ENCODE data around the gene ADCY2. TPM values are rescaled to one million over a fixed set of nuclear protein-coding genes. Genes with fewer than 3 reads are reported as not detected.

ADCY2 gene
- total RNA-seq, 1 donor from 2014 or later = 0.95 TPM

GRCh38 chr5:7753596-7753995, 357.7 kb downstream of the ADCY2 start:
- no peaks in the 10 kb centered on the region for H3K4me1 Mint-ChIP-seq (ENCODE audit: low read depth)
- H3K36me3 Mint-ChIP-seq (ENCODE audit: low read depth) = no peaks in the 10 kb centered on the region
- peaks cover 53% of the 10 kb centered on the region for H3K27me3 Mint-ChIP-seq (ENCODE audit: low read depth)
- no peak overlapping the region for H3K4me3 Mint-ChIP-seq (ENCODE audit: unreplicated experiment)
- no peak for DNase-seq (ENCODE audit: low spot score)
- TF ChIP-seq CTCF (IDR thresholded peaks at IDR 0.05) = no peak
- H3K27ac Mint-ChIP-seq (ENCODE audit: unreplicated experiment) = no peak overlapping the region
- H3K9me3 Mint-ChIP-seq (ENCODE audit: low read depth) = no peaks in the 10 kb centered on the region

GRCh38 chr5:7754490-7754889, 358.6 kb downstream of the ADCY2 start:
- TF ChIP-seq CTCF (IDR thresholded peaks at IDR 0.05) = no peak
- no peak overlapping the region for H3K4me3 Mint-ChIP-seq (ENCODE audit: unreplicated experiment)
- DNase-seq (ENCODE audit: low spot score) = no peak
- H3K4me1 Mint-ChIP-seq (ENCODE audit: low read depth) = no peaks in the 10 kb centered on the region
- no peaks in the 10 kb centered on the region for H3K36me3 Mint-ChIP-seq (ENCODE audit: low read depth)
- peaks cover 54% of the 10 kb centered on the region for H3K27me3 Mint-ChIP-seq (ENCODE audit: low read depth)
- H3K9me3 Mint-ChIP-seq (ENCODE audit: low read depth) = no peaks in the 10 kb centered on the region
- H3K27ac Mint-ChIP-seq (ENCODE audit: unreplicated experiment) = no peak overlapping the region

GRCh38 chr5:7754997-7755596, 359.2 kb downstream of the ADCY2 start:
- peak; percentile 89 for TF ChIP-seq CTCF (IDR thresholded peaks at IDR 0.05)
- no peak overlapping the region for H3K27ac Mint-ChIP-seq (ENCODE audit: unreplicated experiment)
- no peaks in the 10 kb centered on the region for H3K36me3 Mint-ChIP-seq (ENCODE audit: low read depth)
- H3K27me3 Mint-ChIP-seq (ENCODE audit: low read depth) = peaks cover 48% of the 10 kb centered on the region
- no peaks in the 10 kb centered on the region for H3K9me3 Mint-ChIP-seq (ENCODE audit: low read depth)
- no peak overlapping the region for H3K4me3 Mint-ChIP-seq (ENCODE audit: unreplicated experiment)
- DNase-seq (ENCODE audit: low spot score) = no peak
- no peaks in the 10 kb centered on the region for H3K4me1 Mint-ChIP-seq (ENCODE audit: low read depth)

GRCh38 chr5:7755958-7756357, 360.0 kb downstream of the ADCY2 start:
- no peaks in the 10 kb centered on the region for H3K9me3 Mint-ChIP-seq (ENCODE audit: low read depth)
- no peak for TF ChIP-seq CTCF (IDR thresholded peaks at IDR 0.05)
- H3K4me1 Mint-ChIP-seq (ENCODE audit: low read depth) = no peaks in the 10 kb centered on the region
- DNase-seq (ENCODE audit: low spot score) = no peak
- H3K4me3 Mint-ChIP-seq (ENCODE audit: unreplicated experiment) = no peak overlapping the region
- H3K36me3 Mint-ChIP-seq (ENCODE audit: low read depth) = no peaks in the 10 kb centered on the region
- no peak overlapping the region for H3K27ac Mint-ChIP-seq (ENCODE audit: unreplicated experiment)
- H3K27me3 Mint-ChIP-seq (ENCODE audit: low read depth) = peaks cover 42% of the 10 kb centered on the region

- H3K27ac Mint-ChIP-seq (ENCODE audit: unreplicated experiment) = no peak overlapping the region
- no peaks in the 10 kb centered on the region for H3K36me3 Mint-ChIP-seq (ENCODE audit: low read depth)
- no peaks in the 10 kb centered on the region for H3K4me1 Mint-ChIP-seq (ENCODE audit: low read depth)
- no peak overlapping the region for H3K4me3 Mint-ChIP-seq (ENCODE audit: unreplicated experiment)
- no peak for TF ChIP-seq CTCF (IDR thresholded peaks at IDR 0.05)
- H3K9me3 Mint-ChIP-seq (ENCODE audit: low read depth) = no peaks in the 10 kb centered on the region
- no peak for DNase-seq (ENCODE audit: low spot score)
- peaks cover 40% of the 10 kb centered on the region for H3K27me3 Mint-ChIP-seq (ENCODE audit: low read depth)
These were observed 360.5 kb downstream of the ADCY2 start for GRCh38 chr5:7756453-7756852.

All from chondrocyte (in vitro differentiated cells).